ENCODE data around the gene MYH13. TPM values are rescaled to one million over a fixed set of nuclear protein-coding genes. Genes with fewer than 3 reads are reported as not detected.

Gene MYH13
- total RNA-seq, 1 experiment from 2014 or later: not detected

- Histone ChIP-seq H3K14ac (ENCODE audit: insufficient read depth, low read length) (0 out of 2 replicates have a peak overlapping the region, but pooled peaks have one; percentile 44), H4K5ac (ENCODE audit: insufficient read length, low read depth, low read length) (no peak overlapping the region), H2BK20ac (ENCODE audit: low read depth, low read length, poor library complexity, severe bottlenecking) (no peak overlapping the region), H3K27me3 (ENCODE audit: insufficient read depth, low read length) (no peaks in the 10 kb centered on the region; the same call in 1 of the 2 replicates), H3K23me2 (ENCODE audit: insufficient read length, low read depth, low read length, poor library complexity, severe bottlenecking) (no peaks in the 10 kb centered on the region), H3K79me1 (ENCODE audit: insufficient read depth, low read depth, low read length, poor library complexity, severe bottlenecking) (no peaks in the 10 kb centered on the region), H2BK12ac (ENCODE audit: insufficient read length, low read depth, low read length) (no peak overlapping the region), H3K4ac (ENCODE audit: low read depth, low read length) (no peak overlapping the region), H3K4me2 (ENCODE audit: insufficient read depth, insufficient read length, low read length) (no peak overlapping the region), H2BK120ac (ENCODE audit: low read depth, low read length, poor library complexity, severe bottlenecking) (no peak overlapping the region), H3K9me3 (ENCODE audit: control insufficient read depth, low read depth, low read length) (no peaks in the 10 kb centered on the region), H3K4me1 (ENCODE audit: insufficient read depth, low read length) (peaks cover 3% of the 10 kb centered on the region; the same call in 1 of the 2 replicates), H3K27ac (ENCODE audit: insufficient read length, low read depth, low read length) (no peak overlapping the region), H3K9ac (ENCODE audit: extremely low read depth, insufficient read length, low read length) (no peak overlapping the region), H3K79me2 (ENCODE audit: insufficient read depth, low read length) (no peaks in the 10 kb centered on the region), H3K18ac (ENCODE audit: insufficient read length, low read depth, low read length) (no peak overlapping the region), H3K23ac (ENCODE audit: insufficient read length, low read depth, low read length) (no peak overlapping the region), H4K91ac (ENCODE audit: insufficient read length, low read depth, low read length) (no peak overlapping the region), H4K20me1 (ENCODE audit: control insufficient read depth, insufficient read depth, insufficient read length) (no peaks in the 10 kb centered on the region), H2AFZ (ENCODE audit: low read length) (no peak overlapping the region), H2AK5ac (ENCODE audit: insufficient read length, low read length) (no peak overlapping the region), H2BK15ac (ENCODE audit: low read depth, low read length) (no peak overlapping the region), H4K8ac (replicated peaks; ENCODE audit: insufficient read length, low read depth, low read length) (no peak overlapping the region), H2BK5ac (ENCODE audit: insufficient read length, low read length) (no peak overlapping the region), H3K56ac (ENCODE audit: insufficient read length, low read depth, low read length) (no peak overlapping the region), H3T11ph (ENCODE audit: low read length) (no peak overlapping the region)
- no peak for DNase-seq
- Mint-ChIP-seq H3K27ac (no peak overlapping the region), H3K27me3 (ENCODE audit: low read depth) (no peaks in the 10 kb centered on the region; the same call in 1 of the 2 replicates), H3K4me3 (no peak overlapping the region), H3K4me1 (peaks cover 14 to 24% of the 10 kb centered on the region in 2 experiments), H3K36me3 (ENCODE audit: insufficient read depth in 1 of 3, low read depth in 3 of 3) (no peaks in the 10 kb centered on the region), H3K9me3 (no peaks in the 10 kb centered on the region)
- no peak for TF ChIP-seq CTCF (conservative IDR thresholded peaks at IDR 0.05)
- WGBS (ENCODE audit: extremely low coverage, insufficient read length, low lambda C conversion rate): no CpG with 5 or more reads among the region's 8 CpGs
Observed at GRCh38 chr17:10275418-10275817, 97.4 kb downstream of the MYH13 start.
